HEK293 (cell line): ENCODE results near the gene PPP1R3F.
A peak's percentile ranks its signal among the peaks of the same experiment; 100 is the strongest.

Source experiments
- GLIS1 ChIP-seq: fragments of 450-650 bp; formaldehyde crosslinking; IDR thresholded peaks from 2 replicates; pipeline ENCODE4 v1.5.1; 2016; ENCODE audit warnings: missing biosample characterization, missing genetic modification characterization
- HOXC10 ChIP-seq: sonication (generic); formaldehyde crosslinking; IDR thresholded peaks from 2 replicates; pipeline ENCODE4 v1.8.1; 2023; ENCODE audit warnings: mild to moderate bottlenecking, missing genetic modification reagents
- MYNN ChIP-seq: fragments of 450-650 bp; formaldehyde crosslinking; IDR thresholded peaks from 2 replicates; pipeline ENCODE4 v1.5.1; 2016; ENCODE audit warnings: missing biosample characterization, missing genetic modification characterization, borderline replicate concordance
- OVOL3 ChIP-seq: fragments of 450-650 bp; formaldehyde crosslinking; IDR thresholded peaks from 2 replicates; pipeline ENCODE4 v1.5.1; 2016; ENCODE audit warnings: missing biosample characterization, missing genetic modification characterization
- PBX3 ChIP-seq: sonication (generic); formaldehyde crosslinking; IDR thresholded peaks from 2 replicates; pipeline ENCODE4 v1.8.1; 2022; ENCODE audit warnings: mild to moderate bottlenecking, moderate library complexity, missing genetic modification reagents
- SETDB1 ChIP-seq: IDR thresholded peaks from one replicate; pipeline ENCODE4 v1.6.1; 2017; ENCODE audit warnings: mild to moderate bottlenecking, low read length, moderate library complexity, mixed read lengths; ENCODE audit not compliant: insufficient read length
- SP7 ChIP-seq: fragments of 450-650 bp; formaldehyde crosslinking; IDR thresholded peaks from 2 replicates; pipeline ENCODE4 v1.5.1; 2016; ENCODE audit warnings: missing biosample characterization, missing genetic modification characterization
- YY1 ChIP-seq: fragments of 450-650 bp; formaldehyde crosslinking; IDR thresholded peaks from 2 replicates; pipeline ENCODE4 v1.5.1; 2018; ENCODE audit warnings: missing biosample characterization, missing genetic modification characterization
- ZBTB1 ChIP-seq: fragments of 450-650 bp; formaldehyde crosslinking; IDR thresholded peaks from 2 replicates; pipeline ENCODE4 v1.5.1; 2016; ENCODE audit warnings: missing biosample characterization, missing genetic modification characterization
- ZBTB10 ChIP-seq: fragments of 450-650 bp; formaldehyde crosslinking; IDR thresholded peaks from 2 replicates; pipeline ENCODE4 v1.5.1; 2016; ENCODE audit warnings: missing biosample characterization, missing genetic modification characterization
- ZBTB17 ChIP-seq: fragments of 450-650 bp; formaldehyde crosslinking; IDR thresholded peaks from 2 replicates; pipeline ENCODE4 v1.5.1; 2016; ENCODE audit warnings: missing biosample characterization, missing genetic modification characterization
- ZFP3 ChIP-seq: fragments of 450-650 bp; formaldehyde crosslinking; IDR thresholded peaks from 2 replicates; pipeline ENCODE4 v1.5.1; 2016; ENCODE audit warnings: low read depth, missing biosample characterization, missing genetic modification characterization
- ZNF112 ChIP-seq: fragments of 450-650 bp; formaldehyde crosslinking; IDR thresholded peaks from 2 replicates; pipeline ENCODE4 v1.5.0; 2017; ENCODE audit warnings: missing biosample characterization, missing genetic modification characterization
- ZNF114 ChIP-seq: fragments of 450-650 bp; formaldehyde crosslinking; IDR thresholded peaks from 2 replicates; pipeline ENCODE4 v1.5.0; 2017; ENCODE audit warnings: missing biosample characterization, missing genetic modification characterization
- ZNF132 ChIP-seq: fragments of 450-650 bp; formaldehyde crosslinking; IDR thresholded peaks from 2 replicates; pipeline ENCODE4 v1.5.1; 2017; ENCODE audit warnings: missing biosample characterization, missing genetic modification characterization, borderline replicate concordance
- ZNF202 ChIP-seq: fragments of 450-650 bp; formaldehyde crosslinking; IDR thresholded peaks from 2 replicates; pipeline ENCODE4 v1.5.1; 2016; ENCODE audit warnings: missing biosample characterization, missing genetic modification characterization, borderline replicate concordance
- ZNF211 ChIP-seq: fragments of 450-650 bp; formaldehyde crosslinking; IDR thresholded peaks from 2 replicates; pipeline ENCODE4 v1.5.1; 2016; ENCODE audit warnings: low read depth, missing biosample characterization, missing genetic modification characterization
- ZNF23 ChIP-seq: fragments of 450-650 bp; formaldehyde crosslinking; IDR thresholded peaks from 2 replicates; pipeline ENCODE4 v1.5.1; 2016; ENCODE audit warnings: missing biosample characterization, missing genetic modification characterization, borderline replicate concordance
- ZNF292 ChIP-seq: fragments of 450-650 bp; formaldehyde crosslinking; IDR thresholded peaks from 2 replicates; pipeline ENCODE4 v1.5.1; 2016; ENCODE audit warnings: low read depth, missing biosample characterization, missing genetic modification characterization, borderline replicate concordance
- ZNF398 ChIP-seq: fragments of 450-650 bp; formaldehyde crosslinking; IDR thresholded peaks from 2 replicates; pipeline ENCODE4 v1.5.1; 2017; ENCODE audit warnings: missing biosample characterization, missing genetic modification characterization
- ZNF449 ChIP-seq: fragments of 450-650 bp; formaldehyde crosslinking; IDR thresholded peaks from 2 replicates; pipeline ENCODE4 v1.5.1; 2017; ENCODE audit warnings: missing biosample characterization, mild to moderate bottlenecking, missing genetic modification characterization, moderate library complexity
- ZNF473 ChIP-seq: fragments of 450-650 bp; formaldehyde crosslinking; IDR thresholded peaks from 2 replicates; pipeline ENCODE4 v1.5.1; 2017; ENCODE audit warnings: missing biosample characterization, missing genetic modification characterization
- ZNF521 ChIP-seq: fragments of 450-650 bp; formaldehyde crosslinking; IDR thresholded peaks from 2 replicates; pipeline ENCODE4 v1.5.1; 2017; ENCODE audit warnings: missing biosample characterization, mild to moderate bottlenecking, missing genetic modification characterization
- ZNF544 ChIP-seq: fragments of 450-650 bp; formaldehyde crosslinking; IDR thresholded peaks from 2 replicates; pipeline ENCODE4 v1.5.0; 2017; ENCODE audit warnings: missing biosample characterization, missing genetic modification characterization
- ZNF561 ChIP-seq: fragments of 450-650 bp; IDR thresholded peaks from 2 replicates; pipeline ENCODE4 v1.5.1; 2018; ENCODE audit warnings: missing biosample characterization, missing genetic modification characterization, borderline replicate concordance
- ZNF571 ChIP-seq: fragments of 450-650 bp; formaldehyde crosslinking; IDR thresholded peaks from 2 replicates; pipeline ENCODE4 v1.5.0; 2017; ENCODE audit warnings: missing biosample characterization, missing genetic modification characterization
- ZNF626 ChIP-seq: fragments of 450-650 bp; sonication (Bioruptor Pico); formaldehyde crosslinking; IDR thresholded peaks from 2 replicates; pipeline ENCODE4 v1.5.1; 2018; ENCODE audit warnings: missing biosample characterization, missing genetic modification characterization, inconsistent platforms
- ZNF645 ChIP-seq: fragments of 450-650 bp; formaldehyde crosslinking; IDR thresholded peaks from 2 replicates; pipeline ENCODE4; 2016; ENCODE audit warnings: missing biosample characterization, missing genetic modification characterization
- ZNF670 ChIP-seq: fragments of 450-650 bp; formaldehyde crosslinking; IDR thresholded peaks from 2 replicates; pipeline ENCODE4 v1.5.1; 2016; ENCODE audit warnings: missing biosample characterization, missing genetic modification characterization, low read depth
- ZNF704 ChIP-seq: fragments of 450-650 bp; formaldehyde crosslinking; IDR thresholded peaks from 2 replicates; pipeline ENCODE4 v1.5.1; 2016; ENCODE audit warnings: missing biosample characterization, missing genetic modification characterization
- ZNF837 ChIP-seq: fragments of 450-650 bp; formaldehyde crosslinking; IDR thresholded peaks from 2 replicates; pipeline ENCODE4 v1.5.1; 2016; ENCODE audit warnings: missing biosample characterization, missing genetic modification characterization
- ZXDB ChIP-seq: fragments of 450-650 bp; formaldehyde crosslinking; IDR thresholded peaks from 2 replicates; pipeline ENCODE4 v1.5.1; 2016; ENCODE audit warnings: missing biosample characterization, missing genetic modification characterization

Gene PPP1R3F

GRCh38 chrX:49282647-49283011 is 13.0 kb downstream of the PPP1R3F start (continued):
- TF ChIP-seq ZNF571 (tag by site-specific recombination) (no peak), ZNF449 (no peak), ZBTB17 (tag by site-specific recombination) (peak; percentile 75; the same call in 1 of the 2 replicates), ZXDB (tag by site-specific recombination) (peak; percentile 42; the same call in 1 of the 2 replicates), ZNF670 (tag by site-specific recombination) (no peak), ZNF112 (tag by site-specific recombination) (no peak), ZNF398 (tag by site-specific recombination) (peak; percentile 91), ZBTB10 (tag by site-specific recombination) (no peak), ZNF473 (tag by site-specific recombination) (no peak), ZNF23 (no peak), SP7 (tag by site-specific recombination) (no peak), PBX3 (no peak), ZNF645 (tag by site-specific recombination) (no peak), ZNF561 (tag by site-specific recombination) (no peak), SETDB1 (no peak), ZNF292 (tag by site-specific recombination) (no peak), ZNF837 (tag by site-specific recombination) (no peak), ZNF544 (tag by site-specific recombination) (no peak), ZNF704 (no peak), GLIS1 (tag by site-specific recombination) (0 out of 2 replicates have a peak, but pooled peaks have one; percentile 6), ZNF626 (tag by site-specific recombination) (no peak), ZNF521 (no peak), OVOL3 (tag by site-specific recombination) (no peak), ZNF202 (tag by site-specific recombination) (no peak), ZFP3 (tag by site-specific recombination) (no peak), ZNF132 (no peak), ZBTB1 (no peak), HOXC10 (CRISPR knock-in tag) (no peak), YY1 (tag by site-specific recombination) (no peak), MYNN (tag by site-specific recombination) (no peak), ZNF114 (no peak), ZNF211 (tag by site-specific recombination) (no peak)
